Activated CD4-positive, alpha-beta T cell treated with anti-CD3 and anti-CD28 coated beads, Interleukin-2, amount 10 ng/mL, durations not matched to agents 24 days and 14 days (primary cell): ENCODE measurements around the gene GALNS. TPM values are rescaled to one million over a fixed set of nuclear protein-coding genes. Genes with fewer than 3 reads are reported as not detected.
"Not testable (repeated sequence)": the region's sequence is repeated elsewhere in the genome, so short reads cannot be mapped to it uniquely, and the experiment has no call there.

Source experiments
- DNase-seq: peaks from one replicate; pipeline ENCODE4 v3.0.0; 2022
- H3K27ac Mint-ChIP-seq: one replicate; pipeline ENCODE4 v1.8.0; 2022; ENCODE audit warnings: mild to moderate bottlenecking, mixed read lengths
- H3K27me3 Mint-ChIP-seq: one replicate; pipeline ENCODE4 v1.8.0; 2022; ENCODE audit warnings: mixed read lengths
- H3K36me3 Mint-ChIP-seq: one replicate; pipeline ENCODE4 v1.8.0; 2022; ENCODE audit warnings: low read depth, mild to moderate bottlenecking, mixed read lengths
- H3K4me1 Mint-ChIP-seq: one replicate; pipeline ENCODE4 v1.8.0; 2021; ENCODE audit warnings: mixed read lengths
- H3K4me3 Mint-ChIP-seq: one replicate; pipeline ENCODE4 v1.8.0; 2022; ENCODE audit warnings: mild to moderate bottlenecking, moderate library complexity, mixed read lengths
- H3K9me3 Mint-ChIP-seq: one replicate; pipeline ENCODE4 v1.8.0; 2021; ENCODE audit warnings: mixed read lengths
- intact Hi-C: fragments of 100-400 bp; cut with micrococcal nuclease; formaldehyde crosslinking; loops from one replicate; pipeline ENCODE4 v1.15.1; 2023
- total RNA-seq: library from RNA; stranded (reverse); gene quantifications from 2 replicates; pipeline ENCODE4 v1.2.3, GENCODE V29; 2022

GALNS gene
- total RNA-seq, 1 donor from 2014 or later, result 23.2 TPM

- H3K36me3 Mint-ChIP-seq, result no peaks in the 10 kb centered on the region
Observed at GRCh38 chr16:88894681-88895300, 38.0 kb upstream of the GALNS start.

GRCh38 chr16:88894266-88894665 lies 37.5 kb upstream of the GALNS start:
- H3K4me3 Mint-ChIP-seq, H3K4me1 Mint-ChIP-seq, DNase-seq, H3K27ac Mint-ChIP-seq, H3K36me3 Mint-ChIP-seq, H3K9me3 Mint-ChIP-seq, H3K27me3 Mint-ChIP-seq, intact Hi-C loops: not testable (repeated sequence)

More at GRCh38 chr16:88894681-88895300, 38.0 kb upstream of the GALNS start:
- H3K27me3 Mint-ChIP-seq, result no peaks in the 10 kb centered on the region
- H3K4me3 Mint-ChIP-seq, result no peak overlapping the region
- intact Hi-C loops, result no loop called here
- no peaks in the 10 kb centered on the region for H3K9me3 Mint-ChIP-seq
- H3K27ac Mint-ChIP-seq, result no peak overlapping the region
- no peaks in the 10 kb centered on the region for H3K4me1 Mint-ChIP-seq
- no peak for DNase-seq

- Mint-ChIP-seq H3K4me3 (no peak overlapping the region), H3K4me1 (no peaks in the 10 kb centered on the region), H3K9me3 (no peaks in the 10 kb centered on the region), H3K27ac (no peak overlapping the region), H3K27me3 (no peaks in the 10 kb centered on the region), H3K36me3 (no peaks in the 10 kb centered on the region)
- intact Hi-C loops, result no loop called here
- no peak for DNase-seq
Observed at GRCh38 chr16:88893127-88893968, 36.6 kb upstream of the GALNS start.

- DNase-seq, result no peak
- no peaks in the 10 kb centered on the region for H3K9me3 Mint-ChIP-seq
- no peaks in the 10 kb centered on the region for H3K27me3 Mint-ChIP-seq
- H3K4me3 Mint-ChIP-seq, result no peak overlapping the region
- intact Hi-C loops, result no loop called here
- H3K4me1 Mint-ChIP-seq, result no peaks in the 10 kb centered on the region
- no peak overlapping the region for H3K27ac Mint-ChIP-seq
- no peaks in the 10 kb centered on the region for H3K36me3 Mint-ChIP-seq
Observed at GRCh38 chr16:88892065-88892464, 35.3 kb upstream of the GALNS start.

GRCh38 chr16:88891083-88891482 lies 34.3 kb upstream of the GALNS start:
- intact Hi-C loops, result no loop called here
- Mint-ChIP-seq H3K27me3 (no peaks in the 10 kb centered on the region), H3K27ac (no peak overlapping the region), H3K4me3 (no peak overlapping the region), H3K4me1 (no peaks in the 10 kb centered on the region), H3K36me3 (no peaks in the 10 kb centered on the region), H3K9me3 (no peaks in the 10 kb centered on the region)
- DNase-seq, result no peak

- H3K4me3 Mint-ChIP-seq, DNase-seq, H3K27ac Mint-ChIP-seq, intact Hi-C loops, H3K9me3 Mint-ChIP-seq, H3K27me3 Mint-ChIP-seq, H3K4me1 Mint-ChIP-seq, H3K36me3 Mint-ChIP-seq: not testable (repeated sequence)
Observed at GRCh38 chr16:88889702-88890352, 33.1 kb upstream of the GALNS start.

GRCh38 chr16:88888461-88889387 lies 32.0 kb upstream of the GALNS start:
- DNase-seq, result no peak
- intact Hi-C loops, result no loop called here
- Mint-ChIP-seq H3K27me3 (no peaks in the 10 kb centered on the region), H3K36me3 (no peaks in the 10 kb centered on the region), H3K27ac (no peak overlapping the region), H3K4me1 (no peaks in the 10 kb centered on the region), H3K9me3 (no peaks in the 10 kb centered on the region), H3K4me3 (no peak overlapping the region)

GRCh38 chr16:88888057-88888456 lies 31.3 kb upstream of the GALNS start:
- no peaks in the 10 kb centered on the region for H3K9me3 Mint-ChIP-seq
- H3K27me3 Mint-ChIP-seq, result no peaks in the 10 kb centered on the region
- no peak for DNase-seq
- no peak overlapping the region for H3K27ac Mint-ChIP-seq
- intact Hi-C loops, result no loop called here
- H3K4me3 Mint-ChIP-seq, result no peak overlapping the region
- no peaks in the 10 kb centered on the region for H3K36me3 Mint-ChIP-seq
- H3K4me1 Mint-ChIP-seq, result no peaks in the 10 kb centered on the region

- Mint-ChIP-seq H3K4me3 (no peak overlapping the region), H3K4me1 (peaks cover 5% of the 10 kb centered on the region), H3K27me3 (no peaks in the 10 kb centered on the region), H3K9me3 (no peaks in the 10 kb centered on the region), H3K36me3 (no peaks in the 10 kb centered on the region), H3K27ac (no peak overlapping the region)
- intact Hi-C loops, result no loop called here
- DNase-seq, result no peak
Observed at GRCh38 chr16:88886845-88887521, 30.2 kb upstream of the GALNS start.

- Mint-ChIP-seq H3K27ac (no peak overlapping the region), H3K4me3 (no peak overlapping the region), H3K9me3 (no peaks in the 10 kb centered on the region), H3K27me3 (no peaks in the 10 kb centered on the region), H3K36me3 (no peaks in the 10 kb centered on the region), H3K4me1 (peaks cover 5% of the 10 kb centered on the region)
- intact Hi-C loops, result no loop called here
- DNase-seq, result no peak
Observed at GRCh38 chr16:88886420-88886844, 29.7 kb upstream of the GALNS start.

GRCh38 chr16:88885693-88886280 lies 29.0 kb upstream of the GALNS start:
- Mint-ChIP-seq H3K36me3 (no peaks in the 10 kb centered on the region), H3K4me1 (peaks cover 5% of the 10 kb centered on the region), H3K4me3 (no peak overlapping the region), H3K27ac (no peak overlapping the region), H3K27me3 (no peaks in the 10 kb centered on the region), H3K9me3 (no peaks in the 10 kb centered on the region)
- intact Hi-C loops, result no loop called here
- DNase-seq, result no peak

GRCh38 chr16:88884569-88885271 lies 28.0 kb upstream of the GALNS start:
- Mint-ChIP-seq H3K4me3 (no peak overlapping the region), H3K36me3 (no peaks in the 10 kb centered on the region), H3K27me3 (no peaks in the 10 kb centered on the region), H3K9me3 (no peaks in the 10 kb centered on the region), H3K4me1 (peaks cover 5% of the 10 kb centered on the region), H3K27ac (no peak overlapping the region)
- no peak for DNase-seq
- intact Hi-C loops, result no loop called here
